Mesendoderm (in vitro differentiated cells): ENCODE measurements around the gene FAT3.
A peak's percentile ranks its signal among the peaks of the same experiment; 100 is the strongest.

Source experiments
- DNase-seq: peaks from one replicate; pipeline ENCODE4 v3.0.0; 2013
- H2AK5ac ChIP-seq: 2 replicates; pipeline ENCODE4 v1.6.1; 2013; ENCODE audit warnings: low read length, inconsistent platforms
- H2BK120ac ChIP-seq: 2 replicates; pipeline ENCODE4 v1.6.1; 2013; ENCODE audit warnings: low read depth, mild to moderate bottlenecking, low read length, moderate library complexity, mixed read lengths
- H2BK15ac ChIP-seq: replicated peaks from 2 replicates; pipeline ENCODE4 v1.6.1; 2013; ENCODE audit warnings: low read depth, mild to moderate bottlenecking, moderate library complexity
- H2BK5ac ChIP-seq: 2 replicates; pipeline ENCODE4 v1.6.1; 2013; ENCODE audit warnings: low read length, inconsistent platforms
- H3K18ac ChIP-seq: 2 replicates; pipeline ENCODE4 v1.6.1; 2013; ENCODE audit warnings: mild to moderate bottlenecking, low read length, mixed read lengths
- H3K23ac ChIP-seq: one replicate; pipeline ENCODE4 v1.6.1; 2013; ENCODE audit warnings: low read length
- H3K27ac ChIP-seq: 2 replicates; pipeline ENCODE4 v1.5.1; 2013; ENCODE audit warnings: low read depth, mild to moderate bottlenecking, inconsistent platforms, low read length, moderate library complexity
- H3K27me3 ChIP-seq: 2 replicates; pipeline ENCODE4 v1.6.1; 2013; ENCODE audit warnings: low read length, control low read depth, mild to moderate bottlenecking, inconsistent platforms; ENCODE audit not compliant: insufficient read depth, poor library complexity
- H3K36me3 ChIP-seq: 2 replicates; pipeline ENCODE4 v1.6.1; 2013; ENCODE audit warnings: low read length, inconsistent platforms; ENCODE audit not compliant: control insufficient read depth, insufficient read depth
- H3K4ac ChIP-seq: one replicate; pipeline ENCODE4 v1.6.1; 2013; ENCODE audit warnings: low read depth, mild to moderate bottlenecking, low read length, moderate library complexity
- H3K4me1 ChIP-seq: 2 replicates; pipeline ENCODE4 v1.6.1; 2013; ENCODE audit warnings: low read depth, low read length, inconsistent platforms; ENCODE audit not compliant: control insufficient read depth
- H3K4me2 ChIP-seq: 2 replicates; pipeline ENCODE4 v1.6.1; 2013; ENCODE audit warnings: low read length
- H3K4me3 ChIP-seq: 2 replicates; pipeline ENCODE4 v1.5.1; 2013; ENCODE audit warnings: mild to moderate bottlenecking, low read length
- H3K56ac ChIP-seq: one replicate; pipeline ENCODE4 v1.6.1; 2013; ENCODE audit warnings: low read length
- H3K79me1 ChIP-seq: 2 replicates; pipeline ENCODE4 v1.6.1; 2013; ENCODE audit warnings: low read length, inconsistent platforms
- H3K79me2 ChIP-seq: 2 replicates; pipeline ENCODE4 v1.6.1; 2013; ENCODE audit warnings: mild to moderate bottlenecking, low read length; ENCODE audit not compliant: control insufficient read depth, insufficient read depth
- H3K9ac ChIP-seq: 2 replicates; pipeline ENCODE4 v1.6.1; 2013; ENCODE audit warnings: low read length, inconsistent platforms
- H4K5ac ChIP-seq: one replicate; pipeline ENCODE4 v1.6.1; 2013; ENCODE audit warnings: low read length
- H4K8ac ChIP-seq: one replicate; pipeline ENCODE4 v1.6.1; 2013; ENCODE audit warnings: low read depth, mild to moderate bottlenecking, control low read depth, low read length, moderate library complexity
- WGBS: extraction: QIAGEN DNeasy Blood & Tissue Kit; methylation state at CpG from one replicate; pipeline ENCODE4 v1.1.7; 2013; ENCODE audit warnings: low lambda C conversion rate, missing lambda C conversion rate; ENCODE audit not compliant: insufficient coverage; ENCODE audit errors: extremely low coverage; 5-methylcytosine and 5-hydroxymethylcytosine counted together

Gene FAT3

DNA sequence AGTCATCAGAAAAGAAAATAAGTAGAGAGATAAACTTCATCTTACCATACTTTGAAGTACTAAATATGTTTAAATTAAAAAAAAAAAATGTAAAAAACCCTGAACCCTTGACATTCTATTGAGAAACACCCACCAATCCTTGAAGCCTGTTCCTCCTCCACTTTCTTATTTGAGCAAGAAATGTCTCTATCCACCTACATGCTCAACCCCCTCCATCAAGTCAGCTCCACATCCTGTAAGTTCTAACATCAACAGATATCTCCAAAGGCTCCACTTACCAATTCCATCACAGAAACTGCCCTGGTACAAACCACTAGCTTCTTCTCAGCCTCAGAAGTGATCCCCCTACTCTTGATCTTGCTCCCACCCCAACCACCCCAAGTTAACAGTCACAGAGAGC is 32.5 kb upstream of the FAT3 start:
- Histone ChIP-seq H3K27me3 (no peaks in the 10 kb centered on the region), H3K4me2 (no peak overlapping the region), H3K4ac (no peak overlapping the region), H3K23ac (no peak overlapping the region), H3K4me1 (no peaks in the 10 kb centered on the region), H3K4me3 (no peak overlapping the region), H3K18ac (no peak overlapping the region), H3K79me2 (no peaks in the 10 kb centered on the region), H3K79me1 (no peaks in the 10 kb centered on the region), H3K9ac (no peak overlapping the region), H4K5ac (no peak overlapping the region), H3K36me3 (no peaks in the 10 kb centered on the region), H2BK120ac (no peak overlapping the region), H3K56ac (no peak overlapping the region), H4K8ac (no peak overlapping the region), H2AK5ac (no peak overlapping the region), H3K27ac (no peak overlapping the region), H2BK5ac (no peak overlapping the region), H2BK15ac (no peak overlapping the region)
- no peak for DNase-seq

DNA sequence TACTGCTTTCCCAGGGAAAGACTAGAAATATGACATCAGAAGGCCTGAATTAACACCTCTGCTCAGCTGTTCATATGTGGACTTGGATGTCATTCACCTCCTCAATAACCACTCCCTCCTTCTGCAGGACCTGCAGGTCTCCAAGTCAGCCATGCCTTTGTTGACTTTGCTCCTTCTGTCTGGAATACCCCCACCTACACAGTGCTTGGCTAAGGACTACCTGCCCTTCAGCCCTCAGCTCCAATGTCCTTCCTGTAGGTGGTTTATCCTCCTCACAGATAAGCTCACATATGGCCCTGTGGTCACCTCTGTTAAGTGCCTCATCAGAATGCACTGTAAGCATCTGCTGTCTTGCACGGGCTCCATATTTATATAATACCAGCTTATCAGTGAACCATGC is 26.4 kb upstream of the FAT3 start:
- Histone ChIP-seq H3K56ac (no peak overlapping the region), H3K4me3 (no peak overlapping the region), H3K79me1 (no peaks in the 10 kb centered on the region), H4K8ac (no peak overlapping the region), H3K27me3 (no peaks in the 10 kb centered on the region), H3K79me2 (no peaks in the 10 kb centered on the region), H2BK15ac (no peak overlapping the region), H3K23ac (no peak overlapping the region), H3K36me3 (no peaks in the 10 kb centered on the region), H3K4ac (no peak overlapping the region), H3K9ac (no peak overlapping the region), H3K4me1 (no peaks in the 10 kb centered on the region), H2BK120ac (no peak overlapping the region), H4K5ac (no peak overlapping the region), H3K18ac (no peak overlapping the region), H3K4me2 (no peak overlapping the region), H2AK5ac (no peak overlapping the region), H2BK5ac (no peak overlapping the region), H3K27ac (no peak overlapping the region)
- WGBS, result no CpG with 5 or more reads among the region's 1 CpG
- no peak for DNase-seq

DNA sequence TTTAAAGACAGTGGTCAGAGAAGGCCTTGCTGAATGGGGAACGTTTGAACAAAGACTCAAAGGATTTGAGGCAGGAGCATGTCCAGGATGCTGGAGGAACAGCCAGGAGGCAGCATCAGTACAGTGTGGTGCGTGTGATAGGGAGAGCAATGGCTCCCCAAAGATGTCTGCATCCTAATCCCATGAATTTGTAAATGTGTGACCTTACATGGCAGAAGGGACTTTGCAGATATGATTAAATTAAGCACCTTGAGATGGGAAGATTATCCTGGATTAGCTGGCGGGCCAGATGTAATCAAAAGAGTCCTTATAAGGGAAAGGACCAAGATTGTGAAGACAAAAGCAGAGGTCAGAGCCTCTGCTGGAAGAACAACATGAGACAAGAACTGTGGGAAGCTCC is 24.6 kb upstream of the FAT3 start:
- Histone ChIP-seq H3K4me2 (no peak overlapping the region), H3K36me3 (no peaks in the 10 kb centered on the region), H2BK120ac (no peak overlapping the region), H3K56ac (no peak overlapping the region), H3K9ac (no peak overlapping the region), H3K79me1 (no peaks in the 10 kb centered on the region), H4K8ac (no peak overlapping the region), H2BK5ac (no peak overlapping the region), H2BK15ac (no peak overlapping the region), H3K4me3 (no peak overlapping the region), H2AK5ac (no peak overlapping the region), H3K23ac (no peak overlapping the region), H4K5ac (no peak overlapping the region), H3K79me2 (no peaks in the 10 kb centered on the region), H3K18ac (no peak overlapping the region), H3K27me3 (no peaks in the 10 kb centered on the region), H3K4me1 (no peaks in the 10 kb centered on the region), H3K4ac (no peak overlapping the region), H3K27ac (no peak overlapping the region)
- WGBS, result no CpG with 5 or more reads among the region's 3 CpGs
- peak; percentile 26 for DNase-seq

DNA sequence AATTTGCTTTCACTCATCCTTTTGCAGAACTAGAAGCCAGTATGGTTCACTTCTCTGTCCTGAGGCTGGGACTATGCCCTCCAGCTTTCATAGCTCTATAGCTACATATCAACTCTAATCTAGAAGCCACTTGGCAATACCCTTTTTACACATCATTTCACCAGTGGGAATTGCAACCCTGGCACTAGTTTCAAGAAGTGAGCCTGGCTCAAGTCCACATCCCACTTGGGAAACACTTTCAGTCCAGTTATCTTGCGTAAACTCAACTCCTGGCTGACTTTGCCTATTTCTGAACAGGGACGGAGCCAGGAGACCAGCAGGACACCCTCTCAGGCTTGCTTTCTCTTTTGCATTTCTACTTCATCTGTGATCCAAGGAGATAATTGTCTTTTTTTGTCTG is 19.9 kb upstream of the FAT3 start:
- Histone ChIP-seq H4K5ac (no peak overlapping the region), H3K4me3 (no peak overlapping the region), H3K79me2 (no peaks in the 10 kb centered on the region), H3K9ac (no peak overlapping the region), H3K4ac (no peak overlapping the region), H3K79me1 (no peaks in the 10 kb centered on the region), H3K56ac (no peak overlapping the region), H3K27me3 (no peaks in the 10 kb centered on the region), H3K27ac (no peak overlapping the region), H2BK5ac (no peak overlapping the region), H2BK15ac (no peak overlapping the region), H3K4me2 (no peak overlapping the region), H3K18ac (no peak overlapping the region), H2BK120ac (no peak overlapping the region), H2AK5ac (no peak overlapping the region), H4K8ac (no peak overlapping the region), H3K23ac (no peak overlapping the region), H3K4me1 (no peaks in the 10 kb centered on the region), H3K36me3 (no peaks in the 10 kb centered on the region)
- no peak for DNase-seq
- WGBS, result no CpG with 5 or more reads among the region's 2 CpGs

DNA sequence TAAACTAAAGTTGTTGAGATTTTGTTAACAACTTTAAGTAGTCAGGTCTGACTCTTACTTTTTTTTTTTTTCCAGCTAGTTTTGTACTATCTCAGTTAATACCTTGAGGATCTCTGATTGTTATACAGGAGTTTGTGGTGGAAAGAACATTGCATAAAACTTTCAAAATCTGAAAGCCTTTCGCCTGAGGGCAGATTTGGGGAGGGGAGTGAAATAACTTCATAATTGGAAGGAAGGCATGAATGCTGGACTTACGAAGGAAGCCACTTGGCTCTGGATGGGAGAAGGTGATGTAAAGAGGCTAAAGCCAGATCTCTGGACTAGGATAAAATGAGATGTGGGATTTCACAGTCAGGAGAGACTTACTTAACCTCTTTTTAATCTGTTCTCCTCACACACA is 18.2 kb upstream of the FAT3 start:
- Histone ChIP-seq H3K4me2 (no peak overlapping the region), H3K79me1 (no peaks in the 10 kb centered on the region), H4K5ac (no peak overlapping the region), H3K56ac (no peak overlapping the region), H3K27ac (no peak overlapping the region), H2BK5ac (no peak overlapping the region), H2BK120ac (no peak overlapping the region), H4K8ac (no peak overlapping the region), H3K4me3 (no peak overlapping the region), H3K27me3 (no peaks in the 10 kb centered on the region), H3K4ac (no peak overlapping the region), H2BK15ac (no peak overlapping the region), H2AK5ac (no peak overlapping the region), H3K9ac (no peak overlapping the region), H3K23ac (no peak overlapping the region), H3K36me3 (no peaks in the 10 kb centered on the region), H3K79me2 (no peaks in the 10 kb centered on the region), H3K18ac (no peak overlapping the region), H3K4me1 (no peaks in the 10 kb centered on the region)
- DNase-seq, result no peak
- WGBS, result no CpG with 5 or more reads among the region's 2 CpGs

DNA sequence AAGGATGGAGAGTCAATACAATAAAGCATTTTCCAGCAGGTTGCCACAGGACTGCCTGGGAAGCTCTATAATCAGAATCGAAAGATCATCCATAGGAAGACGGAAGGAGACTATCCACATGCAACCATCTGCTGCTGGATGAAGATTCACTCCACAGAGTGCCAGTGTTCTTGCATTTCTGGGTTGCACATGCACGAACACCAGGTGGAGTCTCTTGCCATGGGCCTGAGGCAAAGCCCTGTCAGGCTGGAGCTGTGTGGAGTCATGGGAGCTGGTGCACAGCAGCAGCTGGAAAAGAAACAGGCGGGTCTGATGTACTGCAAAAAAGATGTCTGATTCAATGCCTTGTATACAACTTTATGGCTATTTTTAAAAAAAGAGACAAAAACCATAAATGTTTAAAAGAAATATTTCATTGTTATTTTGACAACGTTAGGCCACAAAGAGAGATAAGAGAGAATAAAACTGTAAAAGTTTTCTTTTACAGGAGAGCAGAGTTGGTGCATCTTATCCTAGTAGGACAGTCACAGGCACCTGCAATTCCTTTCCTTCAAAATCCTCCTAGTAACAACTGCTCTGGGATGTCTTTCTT is 12.9 kb upstream of the FAT3 start:
- Histone ChIP-seq H3K79me2 (no peaks in the 10 kb centered on the region), H3K27me3 (no peaks in the 10 kb centered on the region), H2BK5ac (no peak overlapping the region), H2BK120ac (no peak overlapping the region), H3K36me3 (no peaks in the 10 kb centered on the region), H3K4ac (no peak overlapping the region), H4K8ac (no peak overlapping the region), H3K18ac (no peak overlapping the region), H3K4me2 (no peak overlapping the region), H3K4me3 (no peak overlapping the region), H4K5ac (no peak overlapping the region), H3K56ac (no peak overlapping the region), H3K23ac (no peak overlapping the region), H3K9ac (no peak overlapping the region), H3K27ac (no peak overlapping the region), H3K4me1 (no peaks in the 10 kb centered on the region), H2AK5ac (no peak overlapping the region), H2BK15ac (no peak overlapping the region), H3K79me1 (no peaks in the 10 kb centered on the region)
- peak; percentile 60 for DNase-seq
- no CpG with 5 or more reads among the region's 5 CpGs for WGBS
